ENCODE results near the gene CYP4F8.
"Not testable (repeated sequence)": the region's sequence is repeated elsewhere in the genome, so short reads cannot be mapped to it uniquely, and the experiment has no call there.

CYP4F8 gene, protein sequence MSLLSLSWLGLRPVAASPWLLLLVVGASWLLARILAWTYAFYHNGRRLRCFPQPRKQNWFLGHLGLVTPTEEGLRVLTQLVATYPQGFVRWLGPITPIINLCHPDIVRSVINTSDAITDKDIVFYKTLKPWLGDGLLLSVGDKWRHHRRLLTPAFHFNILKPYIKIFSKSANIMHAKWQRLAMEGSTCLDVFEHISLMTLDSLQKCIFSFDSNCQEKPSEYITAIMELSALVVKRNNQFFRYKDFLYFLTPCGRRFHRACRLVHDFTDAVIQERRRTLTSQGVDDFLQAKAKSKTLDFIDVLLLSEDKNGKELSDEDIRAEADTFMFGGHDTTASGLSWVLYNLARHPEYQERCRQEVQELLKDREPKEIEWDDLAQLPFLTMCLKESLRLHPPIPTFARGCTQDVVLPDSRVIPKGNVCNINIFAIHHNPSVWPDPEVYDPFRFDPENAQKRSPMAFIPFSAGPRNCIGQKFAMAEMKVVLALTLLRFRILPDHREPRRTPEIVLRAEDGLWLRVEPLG

DNA sequence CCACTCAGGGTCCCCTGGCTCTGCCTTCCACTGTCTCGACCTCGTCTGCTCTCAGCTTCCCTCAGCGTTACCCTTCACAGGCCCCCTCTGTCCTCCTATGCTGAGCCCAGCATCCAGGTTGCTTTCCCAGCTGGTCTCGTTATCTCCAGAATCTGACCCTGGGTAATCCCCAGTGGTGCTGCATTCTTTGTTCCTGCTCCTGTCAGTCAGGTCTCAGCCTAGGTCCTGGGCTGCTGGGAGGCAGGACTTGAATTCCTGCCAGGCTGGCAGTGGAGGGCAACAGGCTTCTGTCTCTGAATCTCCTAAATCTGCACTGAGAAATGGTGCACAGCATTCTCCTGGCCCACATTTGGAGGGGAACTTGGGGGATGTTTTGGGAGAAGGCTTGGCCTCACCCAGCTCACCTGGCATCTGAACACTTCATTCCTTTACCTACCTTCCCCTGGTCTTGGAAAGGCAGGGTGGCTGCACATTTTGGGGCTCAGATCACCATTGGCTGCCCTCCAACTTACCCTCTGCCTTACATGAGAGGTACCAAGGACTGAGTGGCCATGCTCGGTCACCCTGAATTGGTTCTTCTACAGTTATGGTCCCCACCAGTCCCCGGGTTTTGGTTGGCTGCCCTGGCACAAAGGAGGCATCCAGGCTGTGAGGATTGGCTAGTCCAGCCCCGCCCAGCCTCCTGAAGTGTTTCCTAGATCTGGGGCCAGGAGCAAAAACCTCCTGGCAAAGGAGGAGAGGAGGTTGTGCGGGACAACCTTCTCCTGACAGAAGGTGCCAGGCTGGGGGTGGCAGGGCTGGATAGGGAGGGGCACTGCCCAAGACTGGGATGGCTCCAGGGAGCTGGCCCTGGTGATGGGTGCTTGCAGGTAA is at the start of gene CYP4F8:
Gene CYP4F8 (plus strand): TSS at position 712 of the 873 bp plus-strand sequence. CDS start 399 bp downstream, outside the sequence.
- no peak for DNase-seq

DNA sequence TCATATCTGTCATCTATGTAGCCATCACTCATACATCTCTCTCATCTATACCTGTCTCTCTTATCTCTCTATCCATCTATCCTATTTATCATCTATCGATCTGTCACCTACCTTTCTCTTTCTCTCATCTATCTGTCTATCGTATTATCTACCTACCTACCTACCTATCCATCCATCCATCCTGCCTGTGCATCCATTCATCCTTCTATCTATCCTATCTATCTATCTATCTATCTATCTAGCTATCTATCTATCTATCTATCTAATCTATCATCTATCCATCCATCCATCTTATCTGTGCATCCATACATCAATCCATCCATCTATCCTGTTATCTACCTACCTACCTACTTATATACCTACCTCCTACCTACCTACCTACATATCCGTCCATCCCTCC is 44.6 kb upstream of the CYP4F8 start:
- no peak for DNase-seq

DNA sequence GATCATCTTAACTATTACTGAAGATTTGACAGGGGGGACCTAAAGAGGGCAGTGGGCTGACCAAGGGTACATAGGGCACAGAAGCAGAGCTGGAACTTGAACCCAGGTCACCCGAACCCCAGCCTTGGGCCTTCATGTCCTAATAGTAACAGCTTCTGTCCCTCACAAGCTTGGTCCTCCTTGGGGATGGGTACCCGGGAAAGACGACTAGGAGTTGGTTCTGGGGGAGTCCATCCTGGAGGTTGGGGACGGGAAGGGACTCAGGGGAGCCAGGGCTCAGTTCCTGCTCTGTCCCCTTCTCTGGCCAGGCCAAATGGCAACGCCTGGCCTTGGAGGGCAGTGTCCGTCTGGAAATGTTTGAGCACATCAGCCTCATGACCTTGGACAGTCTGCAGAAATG is 39.6 kb upstream of the CYP4F8 start:
- DNase-seq, result no peak

DNA sequence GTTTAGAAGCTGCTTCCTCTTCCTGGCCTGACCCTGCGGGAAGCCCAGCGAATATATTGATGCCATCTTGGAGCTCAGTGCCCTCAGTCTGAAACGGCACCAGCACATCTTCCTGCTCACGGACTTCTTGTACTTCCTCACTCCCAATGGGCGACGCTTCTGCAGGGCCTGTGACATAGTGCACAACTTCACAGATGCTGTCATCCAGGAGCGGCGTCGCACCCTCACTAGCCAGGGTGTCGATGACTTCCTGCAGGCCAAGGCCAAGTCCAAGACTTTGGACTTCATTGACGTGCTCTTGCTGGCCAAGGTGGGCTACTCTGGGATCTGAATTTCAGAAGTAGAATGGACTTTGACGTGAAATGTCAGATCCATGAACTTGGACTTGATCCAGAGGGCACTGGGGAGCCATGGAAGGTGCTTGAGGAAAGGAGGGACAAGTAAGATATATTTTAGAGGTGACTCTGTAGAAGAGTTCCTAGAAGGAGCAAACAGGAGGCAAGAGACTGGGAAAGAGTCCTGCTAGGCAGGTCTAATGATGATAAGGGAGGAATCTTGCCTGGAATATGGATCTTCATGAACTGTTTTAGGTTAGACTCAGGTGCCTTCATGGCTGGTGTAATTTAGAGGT is 38.4 kb upstream of the CYP4F8 start:
- DNase-seq, result no peak

DNA sequence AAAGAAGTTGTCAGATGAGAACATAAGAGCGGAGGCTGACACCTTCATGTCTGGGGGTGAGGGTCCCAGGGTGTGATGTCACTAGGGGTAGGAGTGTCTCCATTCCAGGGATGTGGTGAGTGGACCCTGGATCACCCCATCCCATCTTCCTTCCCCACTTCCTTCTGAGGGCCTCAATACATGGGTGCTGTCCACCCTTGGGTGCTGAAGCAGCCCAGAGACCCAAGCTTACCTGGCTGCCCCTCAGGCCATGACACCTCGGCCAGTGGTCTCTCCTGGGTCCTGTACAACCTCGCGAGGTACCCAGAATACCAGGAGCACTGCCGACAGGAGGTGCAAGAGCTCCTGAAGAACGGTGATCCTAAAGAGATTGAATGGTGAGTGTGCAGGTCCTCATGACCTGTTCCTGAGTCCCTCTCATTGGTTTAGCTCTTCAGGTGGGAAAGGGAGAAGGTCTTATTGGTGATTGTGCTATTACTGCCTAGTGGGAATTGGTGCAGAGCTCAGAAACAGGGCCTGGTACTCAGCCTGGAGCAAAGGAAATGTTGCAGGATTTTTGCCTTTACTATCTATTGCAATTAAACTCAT is 37.7 kb upstream of the CYP4F8 start:
- no peak for DNase-seq

DNA sequence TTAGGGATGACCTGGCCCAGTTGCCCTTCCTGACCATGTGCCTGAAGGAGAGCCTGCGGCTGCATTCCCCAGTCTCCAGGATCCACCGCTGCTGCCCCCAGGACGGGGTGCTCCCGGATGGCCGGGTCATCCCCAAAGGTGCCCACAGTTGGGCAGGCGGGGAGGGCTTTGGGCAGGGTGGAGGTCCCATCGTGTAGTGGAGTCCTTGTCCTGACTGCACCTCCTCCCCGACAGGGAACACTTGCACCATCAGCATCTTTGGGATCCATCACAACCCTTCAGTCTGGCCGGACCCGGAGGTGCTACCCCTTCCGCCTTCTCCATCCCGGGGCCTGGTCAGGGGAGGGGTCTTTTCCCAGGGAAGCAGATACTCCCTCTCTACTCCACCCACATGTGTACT is 31.7 kb upstream of the CYP4F8 start:
- DNase-seq, result no peak

DNA sequence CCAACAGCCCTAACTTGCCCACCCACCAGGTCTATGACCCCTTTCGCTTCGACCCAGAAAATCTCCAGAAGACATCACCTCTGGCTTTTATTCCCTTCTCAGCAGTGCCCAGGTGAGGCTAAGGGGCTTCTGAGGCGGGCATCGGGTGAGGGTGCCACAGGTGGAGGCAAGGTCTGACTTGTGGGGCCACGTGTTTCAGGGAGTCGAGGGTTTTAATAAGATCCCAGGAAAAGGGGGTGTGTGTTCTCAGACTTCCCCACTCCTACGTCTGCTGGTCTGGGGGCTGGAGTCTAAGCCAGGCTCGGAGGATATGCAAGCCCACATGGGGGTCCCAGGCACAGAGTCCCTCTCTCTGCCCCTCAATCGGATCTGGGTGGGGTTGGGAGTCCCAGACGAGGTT is 30.9 kb upstream of the CYP4F8 start:
- DNase-seq, result no peak

DNA sequence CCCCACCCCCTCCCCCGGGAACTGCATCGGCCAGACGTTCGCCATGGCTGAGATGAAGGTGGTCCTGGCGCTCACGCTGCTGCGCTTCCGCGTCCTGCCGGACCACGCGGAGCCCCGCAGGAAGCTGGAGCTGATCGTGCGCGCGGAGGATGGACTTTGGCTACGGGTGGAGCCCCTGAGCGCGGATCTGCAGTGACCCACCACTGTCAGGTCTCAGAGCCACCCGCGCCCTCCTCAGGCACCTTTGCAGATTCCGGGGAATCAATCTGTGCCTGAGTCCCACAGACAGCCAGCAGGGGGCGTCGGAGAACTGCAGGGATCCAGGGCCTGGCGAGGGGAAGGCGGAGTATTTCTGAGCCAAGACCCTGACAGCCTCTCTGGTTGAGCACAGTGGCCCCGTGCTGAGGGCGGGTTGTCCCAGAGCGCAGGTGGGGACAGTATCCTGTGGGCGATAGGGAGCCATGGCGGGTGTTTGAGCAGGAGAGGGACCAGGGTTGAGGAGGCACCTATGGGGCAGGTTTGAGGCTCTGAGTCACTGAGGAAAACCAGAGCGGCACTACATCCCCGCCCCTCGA is 30.4 kb upstream of the CYP4F8 start:
- peak; percentile 85 for DNase-seq

DNA sequence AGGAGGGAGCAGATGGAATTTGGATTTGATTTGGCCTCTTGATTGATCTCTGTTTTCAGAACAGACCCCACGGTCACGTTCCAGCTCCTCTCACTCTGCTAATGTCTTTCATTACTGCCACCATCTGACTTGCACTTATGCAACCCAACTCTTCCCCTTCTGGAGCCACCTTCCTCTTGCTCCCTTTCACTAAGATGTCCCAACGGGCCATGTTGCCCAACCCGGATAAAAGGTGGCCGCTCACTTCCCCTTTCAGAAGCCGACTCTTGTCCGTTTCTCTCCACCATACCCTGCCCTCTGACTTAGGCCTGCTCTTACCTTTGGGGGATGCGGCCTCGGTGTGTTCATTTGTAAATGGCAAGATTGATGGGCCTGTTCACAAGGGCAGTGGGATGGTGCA is 27.4 kb upstream of the CYP4F8 start:
- no peak for DNase-seq

DNA sequence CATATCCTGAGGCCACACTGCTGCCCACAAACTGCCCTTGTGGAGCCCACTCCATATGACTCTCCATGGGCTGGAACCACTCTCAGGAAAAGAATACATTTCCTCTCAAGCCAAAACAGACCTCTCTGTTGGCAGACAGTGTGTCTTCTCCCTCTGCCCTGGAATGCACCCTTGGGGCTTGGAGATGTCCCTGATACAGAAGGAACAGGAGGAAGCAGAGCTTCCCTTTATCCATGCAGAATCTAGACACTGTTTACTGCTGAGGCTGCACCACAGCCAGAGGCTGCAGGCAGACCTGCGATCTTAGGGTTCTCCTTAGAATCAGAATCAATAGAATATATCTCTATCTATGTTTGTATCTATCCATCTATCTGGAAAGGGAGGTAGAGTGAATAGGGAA is 26.8 kb upstream of the CYP4F8 start:
- DNase-seq, result no peak

DNA sequence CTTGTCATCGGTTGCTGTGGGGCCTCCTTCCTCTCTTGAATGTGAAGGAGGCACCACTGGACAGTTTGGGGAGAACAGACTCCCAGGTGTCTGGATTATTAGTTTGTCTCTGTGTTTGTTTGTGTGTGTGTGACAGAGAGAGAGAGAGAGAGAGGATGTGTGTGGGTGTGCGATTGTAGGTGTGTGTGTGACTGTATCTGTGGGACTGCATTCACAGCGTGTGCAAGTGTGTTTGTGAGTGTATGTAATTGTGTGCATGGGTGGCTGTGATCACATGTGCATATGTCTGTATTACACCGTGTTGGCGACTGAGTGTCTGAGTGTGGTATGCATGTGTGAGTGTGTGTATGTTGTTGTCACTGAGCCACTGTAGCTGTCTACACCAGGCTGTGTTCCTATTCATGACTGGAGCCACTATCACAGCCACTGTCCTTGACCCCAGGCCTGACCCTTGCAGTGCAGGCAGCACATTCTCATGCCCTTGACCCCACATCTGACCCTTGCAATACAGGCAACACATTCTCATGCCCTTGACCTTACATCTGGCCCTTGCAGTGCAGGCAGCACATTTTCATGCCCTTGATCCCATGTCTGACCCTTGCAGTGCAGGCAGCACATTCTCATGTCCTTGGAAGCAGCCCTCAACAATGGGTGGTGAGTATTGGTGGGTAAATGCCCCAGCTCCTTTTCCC is 25.1 kb upstream of the CYP4F8 start:
- no peak for DNase-seq

DNA sequence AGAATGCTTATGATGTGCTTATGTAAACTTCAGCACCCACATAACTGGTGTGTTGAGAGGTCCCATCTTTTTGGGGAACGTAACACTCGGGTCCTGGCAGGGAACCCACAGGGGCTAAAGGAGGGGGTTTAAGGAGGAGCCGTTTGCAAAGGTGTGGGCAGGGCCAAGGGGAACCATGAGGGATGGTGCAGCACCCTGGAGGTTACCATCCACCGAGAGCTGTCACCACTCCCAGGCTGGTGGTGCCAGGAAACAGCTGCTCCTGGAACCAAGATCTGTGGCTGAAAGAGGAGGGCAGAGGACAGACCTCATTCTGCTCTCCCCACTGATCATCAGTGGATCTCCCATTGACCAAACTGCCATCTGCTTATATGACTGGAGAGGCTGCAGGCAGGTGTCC is 23.2 kb upstream of the CYP4F8 start:
- no peak for DNase-seq

DNA sequence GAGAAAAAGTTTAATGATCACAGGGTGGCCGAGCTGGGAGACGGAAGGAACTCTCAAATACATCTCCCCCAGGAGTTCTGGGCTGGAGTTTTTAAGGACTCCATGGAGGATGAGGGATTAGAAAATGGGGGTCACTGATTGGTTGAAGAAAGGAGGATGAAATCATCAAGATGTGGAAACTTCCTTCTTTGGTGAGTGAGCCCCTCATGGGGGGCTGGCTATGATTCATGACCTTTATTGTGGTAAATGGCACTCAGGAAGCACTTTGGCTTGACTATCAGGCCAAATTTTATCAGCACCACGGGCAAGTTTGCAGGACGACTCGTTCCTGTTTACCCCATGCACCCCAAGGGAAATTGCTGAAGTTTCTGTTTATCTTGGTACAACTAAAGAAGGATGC is 22.5 kb upstream of the CYP4F8 start:
- not testable (repeated sequence) for DNase-seq

DNA sequence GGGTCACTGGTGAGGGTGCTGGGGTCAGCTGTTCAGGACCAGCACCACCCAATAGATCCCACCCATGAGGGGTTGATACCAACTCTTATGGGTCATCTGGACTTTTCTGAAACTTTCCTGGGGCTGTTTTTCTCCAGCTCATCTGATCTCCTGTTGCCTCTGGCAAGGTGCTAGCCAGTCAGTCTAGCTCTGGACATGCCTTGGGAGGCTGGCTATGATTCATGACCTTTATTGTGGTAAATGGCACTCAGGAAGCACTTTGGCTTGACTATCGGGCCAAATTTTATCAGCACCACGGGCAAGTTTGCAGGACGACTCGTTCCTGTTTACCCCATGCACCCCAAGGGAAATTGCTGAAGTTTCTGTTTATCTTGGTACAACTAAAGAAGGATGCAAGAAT is 21.3 kb upstream of the CYP4F8 start:
- not testable (repeated sequence) for DNase-seq

DNA sequence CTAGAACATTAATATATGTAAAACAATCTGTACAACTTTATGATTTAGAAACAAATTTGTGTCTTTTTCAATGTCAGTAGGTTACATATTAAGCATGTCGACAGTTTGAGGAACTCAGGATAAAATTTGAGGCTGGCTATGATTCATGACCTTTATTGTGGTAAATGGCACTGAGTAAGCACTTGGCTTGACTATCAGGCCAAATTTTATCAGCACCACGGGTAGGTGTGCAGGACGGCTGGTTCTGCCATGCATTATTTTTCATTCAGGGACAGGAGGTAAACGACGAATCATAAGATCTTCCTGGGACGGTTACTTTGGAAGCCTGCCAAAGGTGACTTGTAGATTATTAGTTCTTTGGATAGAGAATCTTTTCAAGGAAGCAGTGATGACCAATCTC is 19.9 kb upstream of the CYP4F8 start:
- DNase-seq, result no peak

DNA sequence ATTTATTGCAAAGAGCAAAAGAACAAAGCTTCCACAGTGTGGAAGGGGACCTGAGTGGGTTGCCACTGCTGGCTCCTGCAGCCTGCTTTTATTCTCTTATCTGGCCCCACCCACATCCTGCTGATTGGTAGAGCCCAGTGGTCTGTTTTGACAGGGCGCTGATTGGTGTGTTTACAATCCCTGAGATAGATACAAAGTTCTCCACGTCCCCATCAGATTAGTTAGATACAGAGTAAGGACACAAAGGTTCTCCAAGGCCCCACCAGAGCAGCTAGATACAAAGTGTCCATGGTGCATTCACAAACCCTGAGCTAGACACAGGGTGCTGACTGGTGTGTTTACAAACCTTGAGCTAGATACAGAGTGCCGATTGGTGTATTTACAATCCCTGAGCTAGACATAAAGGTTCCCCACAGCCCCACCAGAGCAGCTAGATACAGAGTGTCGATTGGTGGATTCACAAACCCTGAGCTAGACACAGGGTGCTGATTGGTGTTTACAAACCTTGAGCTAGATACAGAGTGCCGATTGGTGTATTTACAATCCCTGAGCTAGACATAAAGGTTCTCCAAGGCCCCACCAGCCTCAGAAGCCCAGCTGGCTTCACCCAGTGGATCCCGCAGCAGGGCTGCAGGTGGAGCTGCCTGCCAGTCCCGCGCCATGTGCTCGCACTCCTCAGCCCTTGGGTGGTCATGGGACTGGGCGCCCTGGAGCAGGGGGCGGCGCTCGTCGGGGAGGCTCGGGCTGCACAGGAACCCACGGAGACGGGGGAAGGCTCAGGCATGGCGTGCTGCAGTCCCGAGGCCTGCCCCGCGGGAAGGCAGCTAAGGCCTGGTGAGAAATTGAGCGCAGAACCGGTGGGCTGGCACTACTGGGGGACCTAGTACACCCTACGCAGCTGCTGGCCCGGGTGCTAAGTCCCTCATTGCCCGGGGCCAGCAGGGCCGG is 6.8 kb upstream of the CYP4F8 start:
- DNase-seq, result not testable (repeated sequence)

DNA sequence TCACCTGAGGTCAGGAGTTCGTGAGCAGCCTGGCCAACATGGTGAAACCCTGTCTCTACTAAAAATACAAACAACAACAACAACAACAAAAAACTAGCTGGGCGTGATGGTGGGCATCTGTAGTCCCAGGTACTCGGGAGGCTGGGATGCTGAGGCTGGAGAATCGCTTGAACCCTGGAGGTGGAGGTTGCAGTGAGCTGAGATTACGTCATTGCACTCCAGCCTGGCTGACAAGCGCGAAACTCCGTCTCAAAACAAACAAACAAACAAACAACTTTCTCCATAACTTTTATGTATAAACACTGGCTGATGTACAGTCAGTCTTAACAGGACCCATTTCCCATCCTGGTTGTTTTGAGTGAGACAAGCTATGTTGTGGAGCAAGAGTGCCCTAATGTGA is 5.8 kb upstream of the CYP4F8 start:
- DNase-seq, result no peak

DNA sequence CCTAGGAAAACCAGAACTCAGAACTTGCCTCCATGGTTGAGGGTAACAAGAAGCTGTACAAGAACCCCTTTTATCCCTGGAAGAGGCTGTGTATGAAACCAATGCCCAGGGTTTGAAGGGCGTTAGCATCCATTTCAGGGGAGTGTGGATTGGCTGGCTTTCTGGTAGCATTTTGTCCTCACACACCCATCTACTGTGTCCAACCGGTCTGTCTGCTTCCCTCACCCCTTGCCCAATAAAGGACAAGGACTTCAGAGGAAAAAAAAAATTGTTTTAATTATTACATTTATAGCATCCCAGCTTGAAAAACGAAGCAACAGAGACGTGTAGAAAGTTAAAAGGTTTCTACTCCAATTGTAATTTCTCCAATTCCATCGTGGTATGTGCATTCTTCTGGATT is 2.7 kb upstream of the CYP4F8 start:
- no peak for DNase-seq

DNA sequence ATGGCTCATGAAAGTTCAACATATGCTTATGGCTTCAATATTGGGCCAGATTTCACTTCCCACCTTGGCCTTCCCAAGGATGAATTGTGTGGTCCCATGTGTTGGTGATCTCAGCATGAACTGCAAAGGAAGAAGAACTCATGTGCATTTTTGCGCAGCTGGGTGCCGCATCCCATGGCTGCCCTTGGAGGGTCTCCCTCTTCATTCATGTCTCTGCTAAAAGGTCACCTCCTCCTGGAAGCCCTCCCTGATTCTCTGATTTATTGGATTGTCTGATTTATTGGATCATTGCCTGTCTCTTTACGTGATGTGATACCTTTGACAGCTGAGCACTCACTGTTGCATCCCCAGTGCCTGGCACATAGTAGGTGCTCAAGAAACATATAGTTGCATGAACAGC is 1.7 kb upstream of the CYP4F8 start:
- DNase-seq, result no peak

DNA sequence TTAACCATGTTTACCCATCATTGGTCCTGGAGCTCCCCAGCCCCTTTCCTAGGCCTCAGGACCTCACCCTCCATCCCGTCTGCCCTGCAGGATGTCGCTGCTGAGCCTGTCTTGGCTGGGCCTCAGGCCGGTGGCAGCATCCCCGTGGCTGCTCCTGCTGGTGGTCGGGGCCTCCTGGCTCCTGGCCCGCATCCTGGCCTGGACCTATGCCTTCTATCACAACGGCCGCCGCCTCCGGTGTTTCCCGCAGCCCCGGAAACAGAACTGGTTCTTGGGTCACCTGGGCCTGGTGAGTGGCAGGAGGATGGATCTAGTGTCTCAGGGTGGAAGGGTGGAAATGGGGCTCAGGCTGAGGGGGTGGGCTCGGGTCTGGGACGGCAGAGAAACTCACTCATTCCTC is 508 bp downstream of the CYP4F8 start:
- DNase-seq, result no peak

DNA sequence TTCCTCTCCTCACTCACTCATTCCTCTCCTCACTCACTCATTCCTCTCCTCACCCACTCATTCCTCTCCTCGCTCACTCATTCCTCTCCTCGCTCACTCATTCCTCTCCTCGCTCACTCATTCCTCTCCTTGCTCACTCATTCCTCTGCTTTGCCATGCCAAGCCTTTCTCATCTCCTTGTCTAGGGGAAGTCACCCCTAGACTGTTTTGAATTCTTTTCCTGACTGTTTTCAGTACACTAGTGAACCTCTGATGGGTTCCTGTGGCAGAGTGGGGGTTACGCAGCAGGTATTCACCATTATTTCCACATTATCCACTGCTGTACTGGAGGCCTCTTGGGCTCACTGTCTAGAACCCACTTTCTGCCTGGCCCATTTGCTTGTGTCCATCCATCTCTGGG is 1.2 kb downstream of the CYP4F8 start:
- DNase-seq, result no peak

Data from activated naive CD4-positive, alpha-beta T cell treated with Interleukin-2 at 50 U/mL for 16 hours (primary cell).